B cell (primary cell): ENCODE results near the gene KLF5. TPM values are rescaled to one million over a fixed set of nuclear protein-coding genes. Genes with fewer than 3 reads are reported as not detected.

ENCODE experiments used
- ATAC-seq: fragments of 200-7000 bp; cut with Tn5 transposase; one replicate; pipeline ENCODE4 v1.10.0; 2021; ENCODE audit warnings: low read depth, mild to moderate bottlenecking, moderate number of reproducible peaks, moderate library complexity
- CTCF ChIA-PET: fragments of 350-600 bp; sonication (Branson Sonifier 250); formaldehyde crosslinking; loops from one replicate; lab custom pipeline; 2021; ENCODE audit warnings: antibody characterized with exemption, inconsistent platforms; lab: Charles Lee
- POLR2A ChIA-PET: fragments of 350-600 bp; sonication (Branson Sonifier 250); formaldehyde crosslinking; loops from one replicate; lab custom pipeline; 2021; ENCODE audit warnings: antibody characterized with exemption; lab: Charles Lee
- DNase-seq: peaks from one replicate; pipeline ENCODE4 v3.0.0; 2013
- H2AFZ ChIP-seq: 2 replicates; pipeline ENCODE4 v1.6.1; 2012; ENCODE audit warnings: mild to moderate bottlenecking, low read depth, low read length; ENCODE audit not compliant: insufficient read depth, poor library complexity, severe bottlenecking
- H3K27ac ChIP-seq, 2 donors: 1 replicate in 1 of 2; 2 replicates in 1 of 2; pipeline ENCODE4 v1.5.1; 2012 to 2013; ENCODE audit warnings: low read length in 2 of 2, mild to moderate bottlenecking in 2 of 2, moderate library complexity in 1 of 2
- H3K27me3 ChIP-seq, 4 experiments: fragments of 200-600 bp in 1 of 4; sonication (generic) in 1 of 4; replicated peaks in 1 of 4; 1 replicate in 2 of 4; 2 replicates in 2 of 4; pipeline versions ENCODE4 v1.6.1 to v1.7.0; 2013 to 2016; ENCODE audit warnings: low read length in 3 of 4, mild to moderate bottlenecking in 2 of 4, mixed read lengths in 1 of 4, moderate library complexity in 1 of 4; ENCODE audit not compliant: insufficient read depth in 4 of 4, control insufficient read depth in 3 of 4; ENCODE audit errors: control extremely low read depth in 1 of 4
- H3K36me3 ChIP-seq, 2 experiments: replicated peaks in 1 of 2; 1 replicate in 1 of 2; 2 replicates in 1 of 2; pipeline versions ENCODE4 v1.6.1 to v1.7.1; 2013; ENCODE audit warnings: low read length in 1 of 2; ENCODE audit not compliant: insufficient read depth in 2 of 2, control insufficient read depth in 1 of 2; ENCODE audit errors: control extremely low read depth in 1 of 2, extremely low read depth in 1 of 2
- H3K4me1 ChIP-seq, 2 donors: fragments of 200-600 bp in 1 of 2; sonication (generic) in 1 of 2; 1 replicate in 1 of 2; 2 replicates in 1 of 2; pipeline versions ENCODE4 v1.5.1 to v1.6.1; 2013 to 2017; ENCODE audit warnings: low read length in 2 of 2; ENCODE audit not compliant: control insufficient read depth in 2 of 2, insufficient read depth in 2 of 2
- H3K4me2 ChIP-seq: replicated peaks from 2 replicates; pipeline ENCODE3; 2012; ENCODE audit warnings: mild to moderate bottlenecking, low read depth, low read length; ENCODE audit not compliant: poor library complexity, severe bottlenecking
- H3K4me3 ChIP-seq, 5 experiments: fragments of 200-600 bp in 1 of 5; sonication (generic) in 1 of 5; 1 replicate in 3 of 5; 2 replicates in 2 of 5; pipeline versions ENCODE4 v1.5.1 to v1.7.0; 2011 to 2016; ENCODE audit warnings: low read length in 4 of 5, mild to moderate bottlenecking in 4 of 5, low read depth in 2 of 5, control low read depth in 1 of 5, moderate library complexity in 1 of 5; ENCODE audit not compliant: insufficient read depth in 1 of 5; ENCODE audit errors: control extremely low read depth in 1 of 5, extremely low read depth in 1 of 5
- H3K79me2 ChIP-seq: fragments of 200-600 bp; sonication (generic); one replicate; pipeline ENCODE4 v1.6.0; 2016; ENCODE audit warnings: low read length; ENCODE audit not compliant: control insufficient read depth, insufficient read depth
- H3K9ac ChIP-seq: fragments of 200-600 bp; sonication (generic); 2 replicates; pipeline ENCODE4 v1.6.1; 2017; ENCODE audit warnings: mild to moderate bottlenecking, low read length, moderate library complexity
- H3K9me3 ChIP-seq, 3 donors: one replicate each; pipeline versions ENCODE4 v1.6.1 to v1.7.1; 2013; ENCODE audit warnings: low read length in 2 of 3; ENCODE audit not compliant: control insufficient read depth in 2 of 3, insufficient read depth in 1 of 3; ENCODE audit errors: control extremely low read depth in 1 of 3
- H4K20me1 ChIP-seq: 2 replicates; pipeline ENCODE4 v1.6.0; 2012; ENCODE audit warnings: mild to moderate bottlenecking, low read length; ENCODE audit not compliant: insufficient read depth, control insufficient read depth, poor library complexity, severe bottlenecking
- H3K27ac Mint-ChIP-seq: one replicate; pipeline ENCODE4 v1.8.0; 2021; ENCODE audit warnings: mixed read lengths
- H3K27me3 Mint-ChIP-seq: one replicate; pipeline ENCODE4 v1.8.0; 2021; ENCODE audit warnings: mixed read lengths
- H3K4me1 Mint-ChIP-seq: one replicate; pipeline ENCODE4 v1.8.0; 2021; ENCODE audit warnings: mixed read lengths
- H3K4me3 Mint-ChIP-seq: one replicate; pipeline ENCODE4 v1.8.0; 2021; ENCODE audit warnings: mixed read lengths
- H3K9me3 Mint-ChIP-seq: one replicate; pipeline ENCODE4 v1.8.0; 2022; ENCODE audit warnings: mixed read lengths; ENCODE audit not compliant: insufficient read depth
- EZH2 ChIP-seq: IDR thresholded peaks from 2 replicates; pipeline ENCODE4 v1.6.1; 2012; ENCODE audit warnings: borderline replicate concordance, low read depth, mild to moderate bottlenecking, moderate library complexity, low read length; ENCODE audit not compliant: insufficient read depth, poor library complexity, severe bottlenecking
- WGBS: methylation state at CpG from one replicate; pipeline ENCODE4 v1.1.5; 2013; ENCODE audit warnings: missing lambda C conversion rate; ENCODE audit not compliant: insufficient coverage; 5-methylcytosine and 5-hydroxymethylcytosine counted together
- intact Hi-C: fragments of 100-400 bp; cut with micrococcal nuclease; formaldehyde crosslinking; loops from one replicate; pipeline ENCODE4 v1.10.0; 2022
- polyA plus RNA-seq: library from polyadenylated mRNA; depleted of rRNA; stranded (reverse); fragments of >200 nt; gene quantifications from 2 replicates; pipeline ENCODE4 v1.2.3, GENCODE V29; 2012
- total RNA-seq, 2 donors: library from RNA; stranded (reverse); fragments of 120-200 nt in 1 of 2; gene quantifications; 1 replicate in 1 of 2; 2 replicates in 1 of 2; pipeline versions ENCODE4 v1.2.3 to v1.2.4, GENCODE V29; 2013 to 2022
- TF ChIP-seq, protein P1 (sequence below): fragments of 200-600 bp; IDR thresholded peaks from one replicate; pipeline ENCODE4 v1.8.0; 2022; ENCODE audit warnings: antibody characterized with exemption, mild to moderate bottlenecking

The KLF5 gene
- total and polyA plus RNA-seq, 2 donors (not counting 1 experiment from before 2014, with no cell fraction given), result 0.94 to 1.5 TPM

DNA sequence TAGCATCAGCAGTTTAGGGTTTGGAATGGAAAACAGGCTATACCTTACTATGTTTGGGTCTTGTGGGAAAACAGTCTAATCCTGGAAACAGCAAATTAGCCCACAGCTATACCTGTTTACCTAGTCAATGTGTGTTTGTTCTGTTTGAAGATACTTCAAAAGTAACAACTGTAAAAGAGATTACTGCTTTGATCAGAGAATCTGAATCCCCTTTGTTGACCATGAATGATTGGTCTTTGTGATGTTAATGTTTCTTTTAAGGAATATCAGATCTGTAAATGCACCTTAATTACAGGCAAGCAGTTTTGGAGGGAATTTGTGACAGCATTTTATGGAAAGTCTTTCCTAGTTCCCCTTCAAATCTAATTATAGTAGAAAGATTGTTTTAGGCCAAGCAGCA is 20.7 kb upstream of the KLF5 start:
- Histone ChIP-seq H3K36me3 (no peaks in the 10 kb centered on the region), H3K4me1 (no peaks in the 10 kb centered on the region), H3K4me3 (no peak overlapping the region), H3K9me3 (no peaks in the 10 kb centered on the region), H3K27ac (no peak overlapping the region), H3K9ac (no peak overlapping the region), H3K27me3 (no peaks in the 10 kb centered on the region), H3K79me2 (no peaks in the 10 kb centered on the region), H2AFZ (no peak overlapping the region), H3K4me2 (no peak overlapping the region), H4K20me1 (no peaks in the 10 kb centered on the region)
- CTCF ChIA-PET, result no interaction called here
- ATAC-seq (no peak), DNase-seq (no peak)
- TF ChIP-seq EZH2, result no peak
- TF ChIP-seq, protein P1, sequence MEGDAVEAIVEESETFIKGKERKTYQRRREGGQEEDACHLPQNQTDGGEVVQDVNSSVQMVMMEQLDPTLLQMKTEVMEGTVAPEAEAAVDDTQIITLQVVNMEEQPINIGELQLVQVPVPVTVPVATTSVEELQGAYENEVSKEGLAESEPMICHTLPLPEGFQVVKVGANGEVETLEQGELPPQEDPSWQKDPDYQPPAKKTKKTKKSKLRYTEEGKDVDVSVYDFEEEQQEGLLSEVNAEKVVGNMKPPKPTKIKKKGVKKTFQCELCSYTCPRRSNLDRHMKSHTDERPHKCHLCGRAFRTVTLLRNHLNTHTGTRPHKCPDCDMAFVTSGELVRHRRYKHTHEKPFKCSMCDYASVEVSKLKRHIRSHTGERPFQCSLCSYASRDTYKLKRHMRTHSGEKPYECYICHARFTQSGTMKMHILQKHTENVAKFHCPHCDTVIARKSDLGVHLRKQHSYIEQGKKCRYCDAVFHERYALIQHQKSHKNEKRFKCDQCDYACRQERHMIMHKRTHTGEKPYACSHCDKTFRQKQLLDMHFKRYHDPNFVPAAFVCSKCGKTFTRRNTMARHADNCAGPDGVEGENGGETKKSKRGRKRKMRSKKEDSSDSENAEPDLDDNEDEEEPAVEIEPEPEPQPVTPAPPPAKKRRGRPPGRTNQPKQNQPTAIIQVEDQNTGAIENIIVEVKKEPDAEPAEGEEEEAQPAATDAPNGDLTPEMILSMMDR, result no peak
- Mint-ChIP-seq H3K4me1 (no peaks in the 10 kb centered on the region), H3K27me3 (no peaks in the 10 kb centered on the region), H3K27ac (no peak overlapping the region), H3K9me3 (no peaks in the 10 kb centered on the region), H3K4me3 (no peak overlapping the region)
- POLR2A ChIA-PET, result no interaction called here
- intact Hi-C loops, result no loop called here

- intact Hi-C loops, result no loop called here
- Mint-ChIP-seq H3K4me1 (no peaks in the 10 kb centered on the region), H3K9me3 (no peaks in the 10 kb centered on the region), H3K4me3 (no peak overlapping the region), H3K27me3 (no peaks in the 10 kb centered on the region), H3K27ac (no peak overlapping the region)
- DNase-seq (no peak), ATAC-seq (no peak)
- H3K4me2 ChIP-seq, result no peak overlapping the region
- ChIA-PET POLR2A (no interaction called here), CTCF (no interaction called here)
- H3K27ac ChIP-seq, result no peak overlapping the region
- TF ChIP-seq, protein P1, result no peak
- TF ChIP-seq EZH2, result no peak
- no peaks in the 10 kb centered on the region for H4K20me1 ChIP-seq
- H3K4me1 ChIP-seq, result no peaks in the 10 kb centered on the region
- H3K79me2 ChIP-seq, result no peaks in the 10 kb centered on the region
- H3K36me3 ChIP-seq, result no peaks in the 10 kb centered on the region
- H3K27me3 ChIP-seq, result no peaks in the 10 kb centered on the region
- no peak overlapping the region for H3K9ac ChIP-seq
- WGBS, result 100% methylated on average over 1 of the region's 2 CpGs
- H2AFZ ChIP-seq, result no peak overlapping the region
- H3K4me3 ChIP-seq, result no peak overlapping the region
- no peaks in the 10 kb centered on the region for H3K9me3 ChIP-seq
Measured at GRCh38 chr13:73039201-73040108, 19.4 kb upstream of the KLF5 start.
